ENCODE results near the gene RDH16.

- no peak for TF ChIP-seq CTCF (IDR thresholded peaks at IDR 0.05)
- TF ChIP-seq POLR2A (IDR thresholded peaks at IDR 0.05) = no peak
- TF ChIP-seq POLR2AphosphoS5 (IDR thresholded peaks at IDR 0.05) = no peak
- no peak for TF ChIP-seq EP300 (IDR thresholded peaks at IDR 0.05)
Measured at GRCh38 chr12:56932867-56933266, 24.5 kb downstream of the RDH16 start.
